ENCODE data around the gene OTOF. TPM values are rescaled to one million over a fixed set of nuclear protein-coding genes. Genes with fewer than 3 reads are reported as not detected.

Gene OTOF
- total and polyA plus RNA-seq, 12 donors: 0.03 to 0.25 (median 0.08) TPM; not detected in 8

DNA sequence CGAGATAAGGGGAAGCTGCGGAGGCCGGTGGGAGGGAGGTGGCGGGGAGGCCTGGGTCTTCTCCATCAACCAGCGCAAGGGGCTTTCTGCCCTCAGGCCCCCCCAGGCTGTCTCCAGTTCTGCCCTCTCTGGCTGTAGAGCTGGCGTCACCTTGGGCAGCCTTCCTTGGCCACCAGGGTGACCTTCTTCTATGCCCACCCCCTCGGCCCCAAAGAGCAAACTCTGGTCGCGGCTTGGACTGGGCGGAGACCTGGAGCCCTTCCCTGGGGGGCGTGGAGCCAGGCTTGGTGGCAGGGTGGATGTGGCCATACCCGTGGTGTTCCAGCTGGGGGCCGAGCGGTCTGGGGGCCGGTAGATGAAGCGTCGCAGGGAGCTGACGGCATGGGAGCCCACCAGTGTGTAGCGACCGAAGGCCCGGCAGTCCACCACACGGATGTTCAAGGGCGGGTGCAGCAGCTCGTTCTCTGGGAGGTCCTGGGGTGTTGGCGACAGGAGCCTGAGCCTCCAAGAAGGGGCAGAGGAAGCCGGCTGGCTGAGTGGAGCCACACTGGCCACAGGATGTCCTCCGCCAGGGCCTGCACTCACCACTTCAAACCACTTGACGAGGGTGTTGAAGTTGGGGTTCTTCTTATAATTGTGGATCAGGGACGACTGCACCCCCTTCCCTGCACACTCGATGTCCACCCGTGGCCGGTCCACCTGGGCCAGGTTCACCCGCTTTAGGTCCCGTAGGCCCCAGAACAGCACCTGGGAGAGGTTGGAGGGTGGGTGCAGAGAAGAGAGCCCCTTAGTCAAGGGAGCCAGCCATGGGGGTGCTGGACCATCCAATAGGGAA is 4.9 kb downstream of the OTOF start:
- Histone ChIP-seq H3K9me3 (peaks cover 0 to 18% (median 8%) of the 10 kb centered on the region in 11 donors), H3K4me3 (no peak overlapping the region), H3K4me1 (peaks cover 0 to 10% (median 5%) of the 10 kb centered on the region in 9 donors), H3K27me3 (no peaks in the 10 kb centered on the region), H3K36me3 (no peaks in the 10 kb centered on the region), H3K27ac (no peak overlapping the region)
- TF ChIP-seq CTCF (IDR thresholded peaks at IDR 0.05): no peak
- no peak for ATAC-seq
- DNase-seq: no peak
- intact Hi-C loops (cut with DNase I): no loop called here
- WGBS, 2 donors: 88 to 89% methylated on average over 33 to 34 of the region's 34 CpGs

GRCh38 chr2:26471766-26472706 is 5.9 kb downstream of the OTOF start:
- DNase-seq (no peak), ATAC-seq (no peak)
- no peak overlapping the region for H3K27ac ChIP-seq
- 82 to 86% methylated on average over 25 of the region's 25 CpGs for WGBS, 2 donors
- H3K9me3 ChIP-seq: peaks cover 0 to 18% (median 8%) of the 10 kb centered on the region in 11 donors
- no peak for TF ChIP-seq CTCF (IDR thresholded peaks at IDR 0.05)
- H3K4me1 ChIP-seq: no peaks in the 10 kb centered on the region
- no peak overlapping the region for H3K4me3 ChIP-seq
- intact Hi-C loops (cut with DNase I): no loop called here
- no peaks in the 10 kb centered on the region for H3K27me3 ChIP-seq
- no peaks in the 10 kb centered on the region for H3K36me3 ChIP-seq

DNA sequence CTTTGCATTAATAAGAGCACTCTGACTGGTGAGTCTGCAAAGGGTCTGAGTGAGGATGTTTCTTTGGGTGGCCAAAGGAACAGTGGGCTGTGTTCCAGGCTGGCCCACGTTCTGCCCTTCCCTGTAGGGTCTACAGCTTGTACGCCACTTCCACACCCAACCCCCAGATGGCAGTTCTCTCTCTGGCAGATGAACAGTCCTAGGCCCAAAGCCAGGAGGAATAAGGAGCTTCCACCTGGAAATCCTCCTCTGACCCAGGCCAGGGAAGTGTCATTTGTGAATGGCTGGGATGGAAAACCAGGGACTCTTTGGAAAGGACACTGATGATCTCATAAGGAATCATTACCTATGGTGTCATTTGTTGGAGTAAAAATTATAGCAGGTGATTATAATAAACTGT is 6.6 kb downstream of the OTOF start:
- ATAC-seq: no peak
- no peak overlapping the region for H3K27ac ChIP-seq
- H3K36me3 ChIP-seq: no peaks in the 10 kb centered on the region
- 42 to 48% methylated on average over 2 of the region's 2 CpGs for WGBS, 2 donors
- TF ChIP-seq CTCF (IDR thresholded peaks at IDR 0.05): no peak
- H3K9me3 ChIP-seq: peaks cover 0 to 18% (median 8%) of the 10 kb centered on the region in 11 donors
- intact Hi-C loops (cut with DNase I): no loop called here
- no peak for DNase-seq
- no peaks in the 10 kb centered on the region for H3K4me1 ChIP-seq
- no peaks in the 10 kb centered on the region for H3K27me3 ChIP-seq
- no peak overlapping the region for H3K4me3 ChIP-seq

GRCh38 chr2:26470601-26471260 is 7.2 kb downstream of the OTOF start:
- Histone ChIP-seq H3K4me1 (no peaks in the 10 kb centered on the region), H3K27me3 (no peaks in the 10 kb centered on the region), H3K4me3 (no peak overlapping the region), H3K36me3 (no peaks in the 10 kb centered on the region), H3K9me3 (peaks cover 0 to 18% (median 8%) of the 10 kb centered on the region in 11 donors), H3K27ac (no peak overlapping the region)
- ATAC-seq (no peak), DNase-seq (no peak)
- WGBS, 2 donors: 90 to 94% methylated on average over 9 of the region's 9 CpGs
- no peak for TF ChIP-seq CTCF (IDR thresholded peaks at IDR 0.05)
- intact Hi-C loops (cut with DNase I): no loop called here
